Upper lobe of left lung (tissue), 4 donors: Measurements from ENCODE around the gene PFDN6.

Experiments used
- CTCF ChIP-seq, 6 experiments: fragments of 450-650 bp in 4 of 6; fragments of 200-600 bp in 2 of 6; sonication (generic) in 2 of 6; IDR thresholded peaks; one replicate each; pipeline ENCODE4 v1.5.1; 2016 to 2019; ENCODE audit warnings: antibody characterized with exemption in 6 of 6
- EP300 ChIP-seq, 4 donors: sonication (generic); formaldehyde crosslinking; IDR thresholded peaks; one replicate each; pipeline ENCODE4 v1.5.1; 2017; ENCODE audit warnings: antibody characterized with exemption in 4 of 4, control low read depth in 2 of 4
- POLR2A ChIP-seq, 4 donors: fragments of 450-650 bp; IDR thresholded peaks; one replicate each; pipeline ENCODE4 v1.5.1; 2016 to 2017; ENCODE audit warnings: antibody characterized with exemption in 4 of 4, mild to moderate bottlenecking in 2 of 4
- POLR2AphosphoS5 ChIP-seq, 2 donors: sonication (generic); formaldehyde crosslinking; IDR thresholded peaks; one replicate each; pipeline ENCODE4 v1.5.1; 2017; ENCODE audit warnings: antibody characterized with exemption in 2 of 2

- no peak for TF ChIP-seq CTCF (IDR thresholded peaks at IDR 0.05)
- no peak for TF ChIP-seq POLR2AphosphoS5 (IDR thresholded peaks at IDR 0.05)
- no peak for TF ChIP-seq POLR2A (IDR thresholded peaks at IDR 0.05)
- no peak for TF ChIP-seq EP300 (IDR thresholded peaks at IDR 0.05)
Measured at GRCh38 chr6:33278810-33279209, 10.6 kb upstream of the PFDN6 start.
